H9 (cell line): Measurements from ENCODE around the gene PHLDA2. TPM values are rescaled to one million over a fixed set of nuclear protein-coding genes. Genes with fewer than 3 reads are reported as not detected.

Experiments
- DNase-seq: peaks from one replicate; pipeline ENCODE4 v3.0.0-alpha.2; 2017
- H2AFZ ChIP-seq: one replicate; pipeline ENCODE4 v1.6.1; 2013; ENCODE audit warnings: mild to moderate bottlenecking, low read length, control low read depth, moderate library complexity
- H2AK5ac ChIP-seq: 2 replicates; pipeline ENCODE4 v1.6.1; 2013; ENCODE audit warnings: low read length, control low read depth, mixed read lengths; ENCODE audit not compliant: insufficient read length
- H2BK120ac ChIP-seq: one replicate; pipeline ENCODE4 v1.6.1; 2013; ENCODE audit warnings: low read depth, mild to moderate bottlenecking, low read length, control low read depth, inconsistent platforms; ENCODE audit not compliant: poor library complexity, severe bottlenecking
- H2BK12ac ChIP-seq: 2 replicates; pipeline ENCODE4 v1.6.1; 2013; ENCODE audit warnings: low read length, control low read depth, mixed read lengths, low read depth; ENCODE audit not compliant: insufficient read length
- H2BK15ac ChIP-seq: 2 replicates; pipeline ENCODE4 v1.6.1; 2013; ENCODE audit warnings: low read depth, low read length, control low read depth
- H2BK20ac ChIP-seq: one replicate; pipeline ENCODE4 v1.6.1; 2013; ENCODE audit warnings: low read depth, mild to moderate bottlenecking, low read length, control low read depth, inconsistent platforms; ENCODE audit not compliant: poor library complexity, severe bottlenecking
- H2BK5ac ChIP-seq: 2 replicates; pipeline ENCODE4 v1.6.1; 2013; ENCODE audit warnings: low read length, control low read depth, mixed read lengths; ENCODE audit not compliant: insufficient read length
- H3K14ac ChIP-seq: 2 replicates; pipeline ENCODE4 v1.6.1; 2013; ENCODE audit warnings: low read length, control low read depth; ENCODE audit not compliant: insufficient read depth
- H3K18ac ChIP-seq: 2 replicates; pipeline ENCODE4 v1.6.1; 2013; ENCODE audit warnings: low read depth, mild to moderate bottlenecking, mixed read lengths, low read length, control low read depth; ENCODE audit not compliant: insufficient read length
- H3K23ac ChIP-seq: 2 replicates; pipeline ENCODE4 v1.6.1; 2013; ENCODE audit warnings: low read length, control low read depth, mixed read lengths, low read depth; ENCODE audit not compliant: insufficient read length
- H3K23me2 ChIP-seq: 2 replicates; pipeline ENCODE4 v1.6.1; 2013; ENCODE audit warnings: low read depth, mild to moderate bottlenecking, mixed read lengths, low read length, control low read depth; ENCODE audit not compliant: insufficient read length, poor library complexity, severe bottlenecking
- H3K27ac ChIP-seq: 2 replicates; pipeline ENCODE4 v1.5.1; 2013; ENCODE audit warnings: low read length, control low read depth, mixed read lengths, low read depth; ENCODE audit not compliant: insufficient read length
- H3K27me3 ChIP-seq: 2 replicates; pipeline ENCODE4 v1.6.1; 2013; ENCODE audit warnings: low read length, control low read depth, inconsistent platforms; ENCODE audit not compliant: insufficient read depth
- H3K4ac ChIP-seq: 2 replicates; pipeline ENCODE4 v1.6.1; 2013; ENCODE audit warnings: low read depth, mild to moderate bottlenecking, control low read depth, inconsistent platforms, low read length, moderate library complexity
- H3K4me1 ChIP-seq: 2 replicates; pipeline ENCODE4 v1.6.1; 2013; ENCODE audit warnings: low read length, control low read depth, inconsistent platforms; ENCODE audit not compliant: insufficient read depth
- H3K4me2 ChIP-seq: 2 replicates; pipeline ENCODE4 v1.6.1; 2013; ENCODE audit warnings: low read length, control low read depth, mixed read lengths; ENCODE audit not compliant: insufficient read length, insufficient read depth
- H3K56ac ChIP-seq: 2 replicates; pipeline ENCODE4 v1.6.1; 2013; ENCODE audit warnings: low read depth, mild to moderate bottlenecking, mixed read lengths, low read length, control low read depth; ENCODE audit not compliant: insufficient read length
- H3K79me1 ChIP-seq: 2 replicates; pipeline ENCODE4 v1.6.1; 2013; ENCODE audit warnings: low read depth, mild to moderate bottlenecking, moderate library complexity, low read length, control low read depth, inconsistent platforms; ENCODE audit not compliant: insufficient read depth, poor library complexity, severe bottlenecking
- H3K79me2 ChIP-seq: 2 replicates; pipeline ENCODE4 v1.6.1; 2013; ENCODE audit warnings: low read length, control low read depth, inconsistent platforms; ENCODE audit not compliant: insufficient read depth
- H3K9ac ChIP-seq: 2 replicates; pipeline ENCODE4 v1.6.1; 2013; ENCODE audit warnings: low read length, control low read depth, mixed read lengths; ENCODE audit not compliant: insufficient read length; ENCODE audit errors: extremely low read depth
- H3K9me3 ChIP-seq: one replicate; pipeline ENCODE4 v1.6.1; 2013; ENCODE audit warnings: low read depth, low read length, inconsistent platforms; ENCODE audit not compliant: control insufficient read depth
- H3T11ph ChIP-seq: one replicate; pipeline ENCODE4 v1.6.1; 2013; ENCODE audit warnings: mild to moderate bottlenecking, low read length, control low read depth, inconsistent platforms
- H4K20me1 ChIP-seq: one replicate; pipeline ENCODE4 v1.6.1; 2013; ENCODE audit not compliant: control insufficient read depth, insufficient read length, insufficient read depth
- H4K5ac ChIP-seq: 2 replicates; pipeline ENCODE4 v1.6.1; 2013; ENCODE audit warnings: low read depth, mild to moderate bottlenecking, mixed read lengths, low read length, control low read depth; ENCODE audit not compliant: insufficient read length
- H4K8ac ChIP-seq: replicated peaks from 2 replicates; pipeline ENCODE4 v1.6.1; 2013; ENCODE audit warnings: low read length, control low read depth, mixed read lengths, low read depth; ENCODE audit not compliant: insufficient read length
- H4K91ac ChIP-seq: 2 replicates; pipeline ENCODE4 v1.6.1; 2013; ENCODE audit warnings: low read depth, mild to moderate bottlenecking, moderate library complexity, mixed read lengths, low read length, control low read depth; ENCODE audit not compliant: insufficient read length
- H3K27ac Mint-ChIP-seq, 3 experiments: 2 replicates in 2 of 3; 3 replicates in 1 of 3; pipeline ENCODE4 v1.8.0; 2020 to 2021; ENCODE audit warnings: mixed read lengths in 3 of 3, mild to moderate bottlenecking in 1 of 3, moderate library complexity in 1 of 3
- H3K27me3 Mint-ChIP-seq: 2 replicates; pipeline ENCODE4 v1.8.0; 2021; ENCODE audit warnings: low read depth, mild to moderate bottlenecking, moderate library complexity, mixed read lengths
- H3K36me3 Mint-ChIP-seq, 3 experiments: 2 replicates in 2 of 3; 3 replicates in 1 of 3; pipeline ENCODE4 v1.8.0; 2020 to 2021; ENCODE audit warnings: low read depth in 3 of 3, mixed read lengths in 3 of 3; ENCODE audit not compliant: insufficient read depth in 1 of 3
- H3K4me1 Mint-ChIP-seq, 2 experiments: 2 replicates each; pipeline ENCODE4 v1.8.0; 2020; ENCODE audit warnings: mixed read lengths in 2 of 2
- H3K4me3 Mint-ChIP-seq, 2 experiments: 2 replicates in 1 of 2; 3 replicates in 1 of 2; pipeline ENCODE4 v1.8.0; 2020 to 2021; ENCODE audit warnings: mild to moderate bottlenecking in 2 of 2, mixed read lengths in 2 of 2, moderate library complexity in 1 of 2
- H3K9me3 Mint-ChIP-seq, 2 experiments: 2 replicates in 1 of 2; 3 replicates in 1 of 2; pipeline ENCODE4 v1.8.0; 2020; ENCODE audit warnings: mild to moderate bottlenecking in 2 of 2, mixed read lengths in 2 of 2, moderate library complexity in 1 of 2
- WGBS: extraction: QIAGEN DNeasy Blood & Tissue Kit; methylation state at CpG from one replicate; pipeline ENCODE4 v1.1.7; 2013; ENCODE audit warnings: missing lambda C conversion rate, low lambda C conversion rate, mixed read lengths; ENCODE audit not compliant: insufficient read length; ENCODE audit errors: extremely low coverage; 5-methylcytosine and 5-hydroxymethylcytosine counted together
- total RNA-seq: library from RNA; stranded (reverse); gene quantifications from 2 replicates; pipeline ENCODE4 v1.2.1, GENCODE V29; 2021
- TF ChIP-seq, protein P1 (sequence below): fragments of 200-600 bp; sonication (generic); conservative IDR thresholded peaks from 3 replicates; pipeline ENCODE4 v1.8.0; 2021; ENCODE audit warnings: antibody characterized with exemption, mild to moderate bottlenecking

Gene PHLDA2
- total RNA-seq, 1 experiment from 2014 or later: 42.8 TPM

DNA sequence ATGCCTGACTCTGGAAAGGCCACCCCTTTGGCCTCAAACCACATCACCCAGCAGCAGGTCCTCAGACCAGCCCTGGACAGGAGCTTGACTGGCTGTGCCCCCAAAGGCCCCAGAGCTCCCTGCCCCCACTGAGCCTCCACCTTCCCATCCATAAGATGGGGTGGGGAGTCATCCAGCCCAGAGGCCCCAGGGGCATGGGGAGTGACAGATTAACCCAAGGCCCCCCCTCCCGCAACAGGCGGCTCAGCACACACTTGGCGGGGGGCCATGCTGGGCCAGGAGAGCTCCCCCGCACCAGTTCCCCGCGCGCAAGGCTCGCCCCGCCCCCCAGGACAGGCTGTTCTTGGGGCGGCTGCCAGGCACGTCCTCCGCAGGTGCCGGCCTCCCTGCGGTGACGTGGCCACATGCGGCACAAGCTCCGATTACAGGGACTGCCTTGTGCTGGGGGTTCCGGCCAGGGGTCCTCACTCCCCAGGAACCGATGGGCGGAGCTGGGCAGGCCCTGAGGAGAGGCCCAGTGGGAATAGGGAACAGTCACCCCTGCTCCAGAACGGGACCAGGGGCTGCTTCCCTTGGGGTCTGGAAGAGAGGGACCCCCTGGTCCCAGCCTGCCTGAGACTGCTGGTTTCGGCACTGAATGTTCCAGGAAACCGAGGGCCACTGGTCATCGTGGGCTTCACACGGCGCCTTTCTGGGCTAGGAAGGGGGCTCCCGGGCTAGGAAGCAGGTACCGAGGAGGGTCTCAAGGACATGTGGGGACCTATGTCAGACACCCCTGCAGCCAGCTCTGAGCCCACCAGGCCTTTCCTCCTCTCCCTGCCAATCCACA, 38.5 kb downstream of the PHLDA2 start:
- Mint-ChIP-seq H3K4me3 (no peak overlapping the region), H3K27me3 (peaks cover 62% of the 10 kb centered on the region), H3K27ac (no peak overlapping the region), H3K4me1 (peaks cover 24% of the 10 kb centered on the region in 2 experiments), H3K36me3 (no peaks in the 10 kb centered on the region; a peak in 1 of 7 replicates), H3K9me3 (peaks cover 0 to 2% of the 10 kb centered on the region in 2 experiments; a peak in 2 of 5 replicates)
- no peak overlapping the region for H2BK12ac ChIP-seq
- no peaks in the 10 kb centered on the region for H3K4me1 ChIP-seq
- H3K79me1 ChIP-seq: no peaks in the 10 kb centered on the region
- no peaks in the 10 kb centered on the region for H3K23me2 ChIP-seq
- no peak overlapping the region for H3K27ac ChIP-seq
- DNase-seq: no peak
- no peak overlapping the region for H3K9ac ChIP-seq
- TF ChIP-seq, protein P1, sequence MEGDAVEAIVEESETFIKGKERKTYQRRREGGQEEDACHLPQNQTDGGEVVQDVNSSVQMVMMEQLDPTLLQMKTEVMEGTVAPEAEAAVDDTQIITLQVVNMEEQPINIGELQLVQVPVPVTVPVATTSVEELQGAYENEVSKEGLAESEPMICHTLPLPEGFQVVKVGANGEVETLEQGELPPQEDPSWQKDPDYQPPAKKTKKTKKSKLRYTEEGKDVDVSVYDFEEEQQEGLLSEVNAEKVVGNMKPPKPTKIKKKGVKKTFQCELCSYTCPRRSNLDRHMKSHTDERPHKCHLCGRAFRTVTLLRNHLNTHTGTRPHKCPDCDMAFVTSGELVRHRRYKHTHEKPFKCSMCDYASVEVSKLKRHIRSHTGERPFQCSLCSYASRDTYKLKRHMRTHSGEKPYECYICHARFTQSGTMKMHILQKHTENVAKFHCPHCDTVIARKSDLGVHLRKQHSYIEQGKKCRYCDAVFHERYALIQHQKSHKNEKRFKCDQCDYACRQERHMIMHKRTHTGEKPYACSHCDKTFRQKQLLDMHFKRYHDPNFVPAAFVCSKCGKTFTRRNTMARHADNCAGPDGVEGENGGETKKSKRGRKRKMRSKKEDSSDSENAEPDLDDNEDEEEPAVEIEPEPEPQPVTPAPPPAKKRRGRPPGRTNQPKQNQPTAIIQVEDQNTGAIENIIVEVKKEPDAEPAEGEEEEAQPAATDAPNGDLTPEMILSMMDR: no peak
- no peak overlapping the region for H3T11ph ChIP-seq
- no peak overlapping the region for H2AK5ac ChIP-seq
- H3K79me2 ChIP-seq: no peaks in the 10 kb centered on the region
- H3K4me2 ChIP-seq: no peak overlapping the region
- no peak overlapping the region for H2BK15ac ChIP-seq
- no peak overlapping the region for H3K14ac ChIP-seq
- no peak overlapping the region for H3K56ac ChIP-seq
- no peak overlapping the region for H4K5ac ChIP-seq
- no peak overlapping the region for H4K8ac ChIP-seq
- no peak overlapping the region for H2BK120ac ChIP-seq
- no peak overlapping the region for H2AFZ ChIP-seq
- no peak overlapping the region for H2BK20ac ChIP-seq
- no peaks in the 10 kb centered on the region; the same call in 1 of the 2 replicates for H3K27me3 ChIP-seq
- peaks cover 4% of the 10 kb centered on the region for H3K9me3 ChIP-seq
- H3K18ac ChIP-seq: no peak overlapping the region
- H2BK5ac ChIP-seq: no peak overlapping the region
- no peak overlapping the region for H4K91ac ChIP-seq
- no CpG with 5 or more reads among the region's 28 CpGs for WGBS
- no peak overlapping the region for H3K4ac ChIP-seq
- H4K20me1 ChIP-seq: no peaks in the 10 kb centered on the region
- H3K23ac ChIP-seq: no peak overlapping the region
